Mesendoderm (in vitro differentiated cells): ENCODE data around the gene CALML3.

Experiments
- DNase-seq: peaks from one replicate; pipeline ENCODE4 v3.0.0; 2013
- H2AK5ac ChIP-seq: 2 replicates; pipeline ENCODE4 v1.6.1; 2013; ENCODE audit warnings: low read length, inconsistent platforms
- H2BK120ac ChIP-seq: 2 replicates; pipeline ENCODE4 v1.6.1; 2013; ENCODE audit warnings: low read depth, mild to moderate bottlenecking, low read length, moderate library complexity, mixed read lengths
- H2BK15ac ChIP-seq: replicated peaks from 2 replicates; pipeline ENCODE4 v1.6.1; 2013; ENCODE audit warnings: low read depth, mild to moderate bottlenecking, moderate library complexity
- H2BK5ac ChIP-seq: 2 replicates; pipeline ENCODE4 v1.6.1; 2013; ENCODE audit warnings: low read length, inconsistent platforms
- H3K18ac ChIP-seq: 2 replicates; pipeline ENCODE4 v1.6.1; 2013; ENCODE audit warnings: mild to moderate bottlenecking, low read length, mixed read lengths
- H3K23ac ChIP-seq: one replicate; pipeline ENCODE4 v1.6.1; 2013; ENCODE audit warnings: low read length
- H3K27ac ChIP-seq: 2 replicates; pipeline ENCODE4 v1.5.1; 2013; ENCODE audit warnings: low read depth, mild to moderate bottlenecking, inconsistent platforms, low read length, moderate library complexity
- H3K27me3 ChIP-seq: 2 replicates; pipeline ENCODE4 v1.6.1; 2013; ENCODE audit warnings: low read length, control low read depth, mild to moderate bottlenecking, inconsistent platforms; ENCODE audit not compliant: insufficient read depth, poor library complexity
- H3K36me3 ChIP-seq: 2 replicates; pipeline ENCODE4 v1.6.1; 2013; ENCODE audit warnings: low read length, inconsistent platforms; ENCODE audit not compliant: control insufficient read depth, insufficient read depth
- H3K4ac ChIP-seq: one replicate; pipeline ENCODE4 v1.6.1; 2013; ENCODE audit warnings: low read depth, mild to moderate bottlenecking, low read length, moderate library complexity
- H3K4me1 ChIP-seq: 2 replicates; pipeline ENCODE4 v1.6.1; 2013; ENCODE audit warnings: low read depth, low read length, inconsistent platforms; ENCODE audit not compliant: control insufficient read depth
- H3K4me2 ChIP-seq: 2 replicates; pipeline ENCODE4 v1.6.1; 2013; ENCODE audit warnings: low read length
- H3K4me3 ChIP-seq: 2 replicates; pipeline ENCODE4 v1.5.1; 2013; ENCODE audit warnings: mild to moderate bottlenecking, low read length
- H3K56ac ChIP-seq: one replicate; pipeline ENCODE4 v1.6.1; 2013; ENCODE audit warnings: low read length
- H3K79me1 ChIP-seq: 2 replicates; pipeline ENCODE4 v1.6.1; 2013; ENCODE audit warnings: low read length, inconsistent platforms
- H3K79me2 ChIP-seq: 2 replicates; pipeline ENCODE4 v1.6.1; 2013; ENCODE audit warnings: mild to moderate bottlenecking, low read length; ENCODE audit not compliant: control insufficient read depth, insufficient read depth
- H3K9ac ChIP-seq: 2 replicates; pipeline ENCODE4 v1.6.1; 2013; ENCODE audit warnings: low read length, inconsistent platforms
- H4K5ac ChIP-seq: one replicate; pipeline ENCODE4 v1.6.1; 2013; ENCODE audit warnings: low read length
- H4K8ac ChIP-seq: one replicate; pipeline ENCODE4 v1.6.1; 2013; ENCODE audit warnings: low read depth, mild to moderate bottlenecking, control low read depth, low read length, moderate library complexity
- whole genome bisulfite sequencing: extraction: QIAGEN DNeasy Blood & Tissue Kit; methylation state at CpG from one replicate; pipeline ENCODE4 v1.1.7; 2013; ENCODE audit warnings: low lambda C conversion rate, missing lambda C conversion rate; ENCODE audit not compliant: insufficient coverage; ENCODE audit errors: extremely low coverage; 5-methylcytosine and 5-hydroxymethylcytosine counted together

CALML3 gene

DNA sequence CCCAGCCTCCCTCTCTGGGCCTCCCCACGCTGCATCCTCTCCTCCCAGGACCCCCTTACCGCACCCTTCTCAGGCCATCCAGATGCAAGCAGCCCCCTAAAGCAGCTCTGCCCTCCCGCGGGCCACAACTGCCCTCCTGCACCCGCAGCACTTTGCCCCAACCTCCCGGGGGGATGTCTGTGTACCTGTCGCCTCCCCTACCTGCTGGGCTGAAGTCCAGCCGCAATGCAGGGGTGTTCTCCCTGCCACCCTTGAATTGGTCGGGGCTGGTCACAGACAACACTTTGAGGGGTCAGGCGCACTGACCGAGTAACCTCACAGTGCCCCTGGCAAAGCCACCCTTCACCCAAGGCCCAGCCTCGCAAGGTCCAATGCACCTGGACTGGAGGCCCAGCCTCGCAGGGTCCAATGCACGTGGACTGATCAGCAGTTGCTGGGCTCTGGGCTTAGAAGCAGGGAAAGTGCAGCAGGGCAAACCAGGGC lies 17.1 kb upstream of the CALML3 start:
- no peaks in the 10 kb centered on the region for H3K27me3 ChIP-seq
- H3K4me3 ChIP-seq: no peak overlapping the region
- no peak overlapping the region for H4K5ac ChIP-seq
- no peak overlapping the region for H4K8ac ChIP-seq
- DNase-seq: no peak
- no peak overlapping the region for H3K18ac ChIP-seq
- no peak overlapping the region for H3K27ac ChIP-seq
- H3K4me2 ChIP-seq: no peak overlapping the region
- no CpG with 5 or more reads among the region's 14 CpGs for WGBS
- no peaks in the 10 kb centered on the region for H3K36me3 ChIP-seq
- no peaks in the 10 kb centered on the region for H3K79me2 ChIP-seq
- H3K23ac ChIP-seq: no peak overlapping the region
- no peak overlapping the region for H3K4ac ChIP-seq
- no peak overlapping the region for H3K56ac ChIP-seq
- H3K9ac ChIP-seq: no peak overlapping the region
- no peak overlapping the region for H2BK15ac ChIP-seq
- no peak overlapping the region for H2BK120ac ChIP-seq
- H3K79me1 ChIP-seq: no peaks in the 10 kb centered on the region
- no peak overlapping the region for H2AK5ac ChIP-seq
- H3K4me1 ChIP-seq: no peaks in the 10 kb centered on the region
- H2BK5ac ChIP-seq: no peak overlapping the region

DNA sequence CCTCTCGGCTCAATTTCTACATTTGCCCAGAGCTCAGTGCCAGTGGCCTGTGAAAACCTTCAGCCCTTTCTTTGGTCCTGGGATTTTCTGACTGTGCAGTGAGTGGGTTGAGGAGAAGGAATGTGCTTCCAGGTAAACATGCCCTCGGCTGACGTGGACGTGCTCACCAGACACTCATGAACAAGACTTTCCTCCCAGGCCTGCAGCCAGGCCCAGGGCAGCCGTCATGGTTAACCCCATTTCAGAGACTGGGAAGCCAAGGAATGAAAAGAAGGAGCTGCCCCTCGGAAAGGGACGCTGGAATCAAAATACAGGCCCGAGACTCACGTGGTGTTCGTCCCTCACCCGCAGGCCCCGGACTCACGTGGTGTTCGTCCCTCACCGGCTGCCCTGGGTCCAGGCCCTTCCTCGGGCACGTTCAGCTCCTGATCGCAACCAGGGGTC lies 16.6 kb upstream of the CALML3 start:
- H3K9ac ChIP-seq: no peak overlapping the region
- no peaks in the 10 kb centered on the region for H3K79me1 ChIP-seq
- no peaks in the 10 kb centered on the region for H3K36me3 ChIP-seq
- no peak overlapping the region for H3K27ac ChIP-seq
- no peak overlapping the region for H2BK5ac ChIP-seq
- no peak overlapping the region for H2AK5ac ChIP-seq
- no peaks in the 10 kb centered on the region for H3K27me3 ChIP-seq
- no peak overlapping the region for H3K4me2 ChIP-seq
- no peak overlapping the region for H3K56ac ChIP-seq
- no peak overlapping the region for H3K23ac ChIP-seq
- H2BK15ac ChIP-seq: no peak overlapping the region
- H3K4me3 ChIP-seq: no peak overlapping the region
- no CpG with 5 or more reads among the region's 18 CpGs for WGBS
- no peak for DNase-seq
- H3K79me2 ChIP-seq: no peaks in the 10 kb centered on the region
- H4K8ac ChIP-seq: no peak overlapping the region
- no peak overlapping the region for H4K5ac ChIP-seq
- H3K4ac ChIP-seq: no peak overlapping the region
- H2BK120ac ChIP-seq: no peak overlapping the region
- H3K4me1 ChIP-seq: no peaks in the 10 kb centered on the region
- H3K18ac ChIP-seq: no peak overlapping the region

DNA sequence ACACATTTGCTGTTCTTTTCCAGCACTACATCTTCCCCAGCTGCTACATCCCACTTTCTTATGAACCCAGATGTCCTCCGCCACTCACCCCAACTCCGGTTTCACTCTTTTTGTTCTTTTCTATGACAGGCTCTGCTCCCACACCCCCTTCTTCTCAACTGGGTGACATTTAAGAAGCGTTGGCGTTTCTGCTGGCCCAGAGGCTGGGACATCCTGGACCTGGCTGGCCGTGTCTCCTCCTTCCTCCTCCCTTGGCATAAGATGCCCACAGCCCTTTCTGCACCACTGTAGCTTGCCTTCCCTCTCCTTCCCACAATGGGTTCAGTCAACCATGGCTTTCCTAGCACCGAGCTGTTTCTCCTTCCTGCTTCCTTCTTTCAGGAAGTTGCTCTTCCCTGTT lies 16.0 kb upstream of the CALML3 start:
- Histone ChIP-seq H3K9ac (no peak overlapping the region), H3K27ac (no peak overlapping the region), H3K4me3 (no peak overlapping the region), H3K4me1 (no peaks in the 10 kb centered on the region), H4K5ac (no peak overlapping the region), H3K79me2 (no peaks in the 10 kb centered on the region), H3K27me3 (no peaks in the 10 kb centered on the region), H2BK5ac (no peak overlapping the region), H3K36me3 (no peaks in the 10 kb centered on the region), H4K8ac (no peak overlapping the region), H3K79me1 (no peaks in the 10 kb centered on the region), H3K56ac (no peak overlapping the region), H3K4ac (no peak overlapping the region), H3K4me2 (no peak overlapping the region), H2BK15ac (no peak overlapping the region), H3K18ac (no peak overlapping the region), H2AK5ac (no peak overlapping the region), H3K23ac (no peak overlapping the region), H2BK120ac (no peak overlapping the region)
- no CpG with 5 or more reads among the region's 6 CpGs for WGBS
- DNase-seq: no peak

DNA sequence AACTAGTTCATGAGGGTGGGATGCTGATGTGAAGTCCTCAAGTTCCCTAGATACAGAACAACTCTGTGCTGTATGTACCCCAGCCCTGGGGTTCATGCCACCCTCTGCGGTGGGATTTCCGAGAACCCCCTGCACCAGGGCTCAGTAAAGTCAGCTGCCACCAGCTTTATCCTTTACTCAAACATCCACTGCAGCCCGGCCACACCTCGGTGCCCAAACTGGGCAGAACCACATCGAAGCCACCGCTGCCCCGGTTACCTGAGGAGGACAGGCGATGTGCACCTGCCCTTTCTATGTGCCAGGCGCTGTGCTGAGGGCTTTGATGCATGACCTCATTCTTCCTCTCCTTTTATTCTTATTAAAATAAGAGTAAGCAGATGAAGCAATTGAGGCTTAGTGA lies 15.5 kb upstream of the CALML3 start:
- Histone ChIP-seq H3K4me1 (no peaks in the 10 kb centered on the region), H4K5ac (no peak overlapping the region), H2BK15ac (no peak overlapping the region), H2BK5ac (no peak overlapping the region), H3K23ac (no peak overlapping the region), H3K4ac (no peak overlapping the region), H3K56ac (no peak overlapping the region), H3K79me2 (no peaks in the 10 kb centered on the region), H3K9ac (no peak overlapping the region), H3K27ac (no peak overlapping the region), H3K4me2 (no peak overlapping the region), H3K36me3 (no peaks in the 10 kb centered on the region), H3K18ac (no peak overlapping the region), H3K27me3 (no peaks in the 10 kb centered on the region), H2AK5ac (no peak overlapping the region), H3K79me1 (no peaks in the 10 kb centered on the region), H3K4me3 (no peak overlapping the region), H2BK120ac (no peak overlapping the region), H4K8ac (no peak overlapping the region)
- WGBS: no CpG with 5 or more reads among the region's 9 CpGs
- no peak for DNase-seq

DNA sequence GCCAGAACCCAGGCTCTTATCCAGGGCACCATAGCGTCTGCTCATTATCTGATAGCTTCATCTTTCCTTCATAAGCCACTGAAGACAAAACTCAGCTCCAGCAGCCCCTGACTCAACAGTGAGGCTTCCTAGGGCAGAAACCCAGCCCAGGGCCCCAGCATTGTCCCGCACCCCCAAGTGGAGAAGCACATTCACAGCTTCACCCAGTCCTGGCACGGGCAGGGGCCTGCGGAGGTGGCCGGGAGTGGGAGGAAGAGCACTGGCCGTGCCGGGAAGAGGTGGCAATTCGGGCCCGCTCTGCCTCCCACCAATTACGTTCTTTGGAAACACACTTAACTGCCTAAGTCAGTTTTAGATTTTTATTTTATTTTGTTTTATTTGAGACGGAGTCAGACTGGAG lies 15.1 kb upstream of the CALML3 start:
- DNase-seq: no peak
- no peak overlapping the region for H2BK15ac ChIP-seq
- no CpG with 5 or more reads among the region's 11 CpGs for WGBS

DNA sequence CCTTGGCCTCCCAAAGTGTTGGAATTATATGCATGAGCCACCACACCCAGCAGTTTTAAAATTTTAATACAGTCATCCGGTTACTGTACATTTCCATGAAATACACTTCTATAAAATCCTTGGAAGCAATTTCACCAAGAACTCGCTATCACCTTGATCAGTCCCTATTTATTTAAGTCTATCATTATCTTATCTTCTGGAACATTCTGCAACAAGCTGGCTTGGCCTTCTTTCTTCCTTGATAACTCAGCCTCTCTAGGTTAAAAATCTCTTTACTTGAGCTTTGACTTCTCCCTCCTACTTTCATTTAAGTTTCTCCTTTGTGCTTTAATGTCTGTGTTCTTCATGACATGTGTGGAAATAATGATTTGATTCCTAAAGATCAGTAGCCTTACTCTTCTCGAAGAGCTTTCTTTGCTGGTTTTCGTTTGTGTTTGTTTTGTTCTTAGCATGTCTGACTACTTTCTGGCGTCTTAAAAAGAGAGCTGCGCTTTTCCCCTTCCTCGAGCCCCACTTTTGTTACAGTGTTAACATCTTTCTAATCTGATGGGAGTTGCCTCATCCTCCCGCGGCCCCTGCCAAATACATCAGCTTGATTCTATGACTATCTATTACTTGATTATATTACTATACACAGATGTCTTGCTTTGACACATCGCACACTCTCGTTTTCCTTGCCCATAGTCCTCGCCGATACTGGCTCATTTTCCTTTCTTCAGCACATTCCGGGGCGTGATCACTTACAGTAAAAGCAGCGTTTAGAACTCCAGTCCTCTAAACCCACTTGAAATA lies 14.3 kb upstream of the CALML3 start:
- H3K9ac ChIP-seq: no peak overlapping the region
- H2AK5ac ChIP-seq: no peak overlapping the region
- no peak for DNase-seq
- H3K4me1 ChIP-seq: no peaks in the 10 kb centered on the region
- H3K4ac ChIP-seq: no peak overlapping the region
- H4K8ac ChIP-seq: no peak overlapping the region
- no peak overlapping the region for H3K18ac ChIP-seq
- H2BK15ac ChIP-seq: no peak overlapping the region
- H3K56ac ChIP-seq: no peak overlapping the region
- WGBS: no CpG with 5 or more reads among the region's 16 CpGs
- no peaks in the 10 kb centered on the region for H3K36me3 ChIP-seq
- H4K5ac ChIP-seq: no peak overlapping the region
- no peaks in the 10 kb centered on the region for H3K27me3 ChIP-seq
- no peak overlapping the region for H3K4me2 ChIP-seq
- H2BK120ac ChIP-seq: no peak overlapping the region
- H3K79me1 ChIP-seq: no peaks in the 10 kb centered on the region
- H3K27ac ChIP-seq: no peak overlapping the region
- no peaks in the 10 kb centered on the region for H3K79me2 ChIP-seq
- no peak overlapping the region for H2BK5ac ChIP-seq
- no peak overlapping the region for H3K4me3 ChIP-seq
- no peak overlapping the region for H3K23ac ChIP-seq

More for the DNA sequence above, 15.1 kb upstream of the CALML3 start:
- Histone ChIP-seq H2BK5ac (no peak overlapping the region), H3K36me3 (no peaks in the 10 kb centered on the region), H3K56ac (no peak overlapping the region), H3K4me2 (no peak overlapping the region), H3K4me3 (no peak overlapping the region), H3K4me1 (no peaks in the 10 kb centered on the region), H3K27me3 (no peaks in the 10 kb centered on the region), H3K79me1 (no peaks in the 10 kb centered on the region), H3K23ac (no peak overlapping the region), H4K5ac (no peak overlapping the region), H3K79me2 (no peaks in the 10 kb centered on the region), H2AK5ac (no peak overlapping the region), H3K27ac (no peak overlapping the region), H4K8ac (no peak overlapping the region), H2BK120ac (no peak overlapping the region), H3K18ac (no peak overlapping the region), H3K4ac (no peak overlapping the region), H3K9ac (no peak overlapping the region)
